HEK293 (cell line): ENCODE results near the gene VSTM2A.

Experiments used
- YY1 ChIP-seq: fragments of 450-650 bp; formaldehyde crosslinking; IDR thresholded peaks from 2 replicates; pipeline ENCODE4 v1.5.1; 2018; ENCODE audit warnings: missing biosample characterization, missing genetic modification characterization
- ZFP69B ChIP-seq: fragments of 450-650 bp; formaldehyde crosslinking; IDR thresholded peaks from 2 replicates; pipeline ENCODE4 v1.5.1; 2016; ENCODE audit warnings: missing biosample characterization, missing genetic modification characterization
- ZIC2 ChIP-seq: fragments of 450-650 bp; formaldehyde crosslinking; IDR thresholded peaks from 2 replicates; pipeline ENCODE4 v1.5.1; 2016; ENCODE audit warnings: missing biosample characterization, missing genetic modification characterization
- ZNF114 ChIP-seq: fragments of 450-650 bp; formaldehyde crosslinking; IDR thresholded peaks from 2 replicates; pipeline ENCODE4 v1.5.0; 2017; ENCODE audit warnings: missing biosample characterization, missing genetic modification characterization
- ZNF24 ChIP-seq: fragments of 450-650 bp; formaldehyde crosslinking; IDR thresholded peaks from 2 replicates; pipeline ENCODE4 v1.5.1; 2016; ENCODE audit warnings: missing biosample characterization, missing genetic modification characterization
- ZNF610 ChIP-seq: fragments of 450-650 bp; formaldehyde crosslinking; IDR thresholded peaks from 2 replicates; pipeline ENCODE4 v1.5.1; 2016; ENCODE audit warnings: missing biosample characterization, missing genetic modification characterization, borderline replicate concordance
- ZNF660 ChIP-seq: fragments of 450-650 bp; IDR thresholded peaks from 2 replicates; pipeline ENCODE4 v1.5.1; 2018; ENCODE audit warnings: missing biosample characterization, mild to moderate bottlenecking, missing genetic modification characterization
- ZNF670 ChIP-seq: fragments of 450-650 bp; formaldehyde crosslinking; IDR thresholded peaks from 2 replicates; pipeline ENCODE4 v1.5.1; 2016; ENCODE audit warnings: missing biosample characterization, missing genetic modification characterization, low read depth
- ZNF747 ChIP-seq: fragments of 450-650 bp; formaldehyde crosslinking; IDR thresholded peaks from 2 replicates; pipeline ENCODE4 v1.5.1; 2016; ENCODE audit warnings: missing biosample characterization, missing genetic modification characterization
- TF ChIP-seq, protein P1 (sequence below): fragments of 450-650 bp; formaldehyde crosslinking; IDR thresholded peaks from 2 replicates; pipeline ENCODE4 v1.5.1; 2016; ENCODE audit warnings: missing biosample characterization, missing genetic modification characterization
- TF ChIP-seq, protein P2 (sequence below): fragments of 450-650 bp; formaldehyde crosslinking; IDR thresholded peaks from 2 replicates; pipeline ENCODE4 v1.5.1; 2016; ENCODE audit warnings: missing biosample characterization, missing genetic modification characterization
- TF ChIP-seq, protein P3 (sequence below): fragments of 450-650 bp; formaldehyde crosslinking; optimal IDR thresholded peaks from 2 replicates; pipeline ENCODE3; 2016; ENCODE audit warnings: missing biosample characterization, mild to moderate bottlenecking, missing genetic modification characterization

DNA sequence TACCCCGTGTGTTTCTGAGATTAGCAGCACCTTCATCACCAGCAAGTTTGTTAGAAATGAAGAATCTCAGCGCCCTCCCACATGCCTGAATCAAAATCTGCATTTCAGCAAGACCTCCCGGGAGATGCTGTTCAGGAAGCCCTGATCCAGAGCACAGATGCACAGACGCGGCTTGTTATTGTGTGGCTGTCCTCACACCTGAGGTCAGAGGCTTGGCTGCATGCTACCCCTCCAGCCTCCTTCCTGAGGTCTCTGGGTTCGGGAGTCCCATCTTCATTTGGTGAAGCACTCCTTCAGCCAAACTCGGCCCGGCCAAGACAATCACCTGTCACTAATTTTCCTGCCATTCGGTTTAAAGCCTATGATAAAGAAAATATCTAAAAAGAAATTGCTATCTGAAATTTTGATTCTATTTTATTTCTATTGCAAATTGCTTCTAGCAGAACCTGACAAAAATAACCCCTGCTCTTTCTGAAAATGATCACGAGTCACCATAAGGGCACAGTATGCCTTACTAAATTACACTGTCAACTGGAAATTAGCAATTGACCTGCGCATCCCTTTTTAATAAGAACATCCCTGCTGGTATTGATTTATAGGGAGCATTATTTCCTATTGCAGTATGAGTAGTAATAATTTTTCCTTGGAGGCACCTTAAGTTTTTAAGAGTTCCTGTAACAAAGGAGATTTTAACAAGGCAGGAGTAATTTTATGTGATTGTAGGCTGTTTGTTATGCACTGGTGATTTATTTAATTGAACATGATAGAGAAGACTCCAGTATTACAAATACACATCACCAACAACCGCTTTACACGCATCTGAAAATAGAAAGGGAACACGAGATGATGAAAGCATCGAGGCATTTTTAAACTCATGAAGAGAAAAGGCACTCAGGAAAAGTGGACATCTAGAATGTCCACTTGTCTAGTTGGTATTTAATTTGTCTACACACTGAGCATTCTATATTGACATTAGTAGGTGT lies 49.5 kb downstream of the VSTM2A start:
- no peak for TF ChIP-seq YY1
- TF ChIP-seq, protein P1, sequence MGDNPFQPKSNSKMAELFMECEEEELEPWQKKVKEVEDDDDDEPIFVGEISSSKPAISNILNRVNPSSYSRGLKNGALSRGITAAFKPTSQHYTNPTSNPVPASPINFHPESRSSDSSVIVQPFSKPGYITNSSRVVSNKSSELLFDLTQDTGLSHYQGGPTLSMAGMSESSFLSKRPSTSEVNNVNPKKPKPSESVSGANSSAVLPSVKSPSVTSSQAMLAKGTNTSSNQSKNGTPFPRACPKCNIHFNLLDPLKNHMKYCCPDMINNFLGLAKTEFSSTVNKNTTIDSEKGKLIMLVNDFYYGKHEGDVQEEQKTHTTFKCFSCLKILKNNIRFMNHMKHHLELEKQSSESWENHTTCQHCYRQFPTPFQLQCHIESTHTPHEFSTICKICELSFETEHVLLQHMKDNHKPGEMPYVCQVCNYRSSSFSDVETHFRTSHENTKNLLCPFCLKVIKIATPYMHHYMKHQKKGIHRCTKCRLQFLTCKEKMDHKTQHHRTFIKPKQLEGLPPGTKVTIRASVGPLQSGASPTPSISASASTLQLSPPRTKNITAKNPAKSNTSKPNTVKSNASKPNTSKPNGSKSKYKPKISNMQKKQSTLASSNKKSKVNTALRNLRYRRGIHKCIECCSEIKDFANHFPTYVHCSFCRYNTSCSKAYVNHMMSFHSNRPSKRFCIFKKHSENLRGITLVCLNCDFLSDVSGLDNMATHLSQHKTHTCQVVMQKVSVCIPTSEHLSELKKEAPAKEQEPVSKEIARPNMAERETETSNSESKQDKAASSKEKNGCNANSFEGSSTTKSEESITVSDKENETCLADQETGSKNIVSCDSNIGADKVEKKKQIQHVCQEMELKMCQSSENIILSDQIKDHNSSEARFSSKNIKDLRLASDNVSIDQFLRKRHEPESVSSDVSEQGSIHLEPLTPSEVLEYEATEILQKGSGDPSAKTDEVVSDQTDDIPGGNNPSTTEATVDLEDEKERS, result no peak
- no peak for TF ChIP-seq ZFP69B (tag by site-specific recombination)
- TF ChIP-seq, protein P2, sequence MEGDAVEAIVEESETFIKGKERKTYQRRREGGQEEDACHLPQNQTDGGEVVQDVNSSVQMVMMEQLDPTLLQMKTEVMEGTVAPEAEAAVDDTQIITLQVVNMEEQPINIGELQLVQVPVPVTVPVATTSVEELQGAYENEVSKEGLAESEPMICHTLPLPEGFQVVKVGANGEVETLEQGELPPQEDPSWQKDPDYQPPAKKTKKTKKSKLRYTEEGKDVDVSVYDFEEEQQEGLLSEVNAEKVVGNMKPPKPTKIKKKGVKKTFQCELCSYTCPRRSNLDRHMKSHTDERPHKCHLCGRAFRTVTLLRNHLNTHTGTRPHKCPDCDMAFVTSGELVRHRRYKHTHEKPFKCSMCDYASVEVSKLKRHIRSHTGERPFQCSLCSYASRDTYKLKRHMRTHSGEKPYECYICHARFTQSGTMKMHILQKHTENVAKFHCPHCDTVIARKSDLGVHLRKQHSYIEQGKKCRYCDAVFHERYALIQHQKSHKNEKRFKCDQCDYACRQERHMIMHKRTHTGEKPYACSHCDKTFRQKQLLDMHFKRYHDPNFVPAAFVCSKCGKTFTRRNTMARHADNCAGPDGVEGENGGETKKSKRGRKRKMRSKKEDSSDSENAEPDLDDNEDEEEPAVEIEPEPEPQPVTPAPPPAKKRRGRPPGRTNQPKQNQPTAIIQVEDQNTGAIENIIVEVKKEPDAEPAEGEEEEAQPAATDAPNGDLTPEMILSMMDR (tag by site-specific recombination), result no peak
- no peak for TF ChIP-seq ZIC2 (tag by site-specific recombination)
- TF ChIP-seq ZNF114 (tag by site-specific recombination), result no peak
- TF ChIP-seq ZNF24 (tag by site-specific recombination), result no peak
- TF ChIP-seq ZNF670 (tag by site-specific recombination), result no peak
- TF ChIP-seq, protein P3, sequence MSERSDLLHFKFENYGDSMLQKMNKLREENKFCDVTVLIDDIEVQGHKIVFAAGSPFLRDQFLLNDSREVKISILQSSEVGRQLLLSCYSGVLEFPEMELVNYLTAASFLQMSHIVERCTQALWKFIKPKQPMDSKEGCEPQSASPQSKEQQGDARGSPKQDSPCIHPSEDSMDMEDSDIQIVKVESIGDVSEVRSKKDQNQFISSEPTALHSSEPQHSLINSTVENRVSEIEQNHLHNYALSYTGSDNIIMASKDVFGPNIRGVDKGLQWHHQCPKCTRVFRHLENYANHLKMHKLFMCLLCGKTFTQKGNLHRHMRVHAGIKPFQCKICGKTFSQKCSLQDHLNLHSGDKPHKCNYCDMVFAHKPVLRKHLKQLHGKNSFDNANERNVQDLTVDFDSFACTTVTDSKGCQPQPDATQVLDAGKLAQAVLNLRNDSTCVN (tag by site-specific recombination), result no peak
- no peak for TF ChIP-seq ZNF660 (tag by site-specific recombination)
- TF ChIP-seq ZNF747, result no peak
- TF ChIP-seq ZNF610 (tag by site-specific recombination), result no peak
